Measurements from ENCODE around the gene MRPL28. TPM values are rescaled to one million over a fixed set of nuclear protein-coding genes. Genes with fewer than 3 reads are reported as not detected.
"Not testable (repeated sequence)": the region's sequence is repeated elsewhere in the genome, so short reads cannot be mapped to it uniquely, and the experiment has no call there.

The MRPL28 gene
- total RNA-seq, 2 experiments from 2014 or later: 89.3 to 94.8 TPM

DNA sequence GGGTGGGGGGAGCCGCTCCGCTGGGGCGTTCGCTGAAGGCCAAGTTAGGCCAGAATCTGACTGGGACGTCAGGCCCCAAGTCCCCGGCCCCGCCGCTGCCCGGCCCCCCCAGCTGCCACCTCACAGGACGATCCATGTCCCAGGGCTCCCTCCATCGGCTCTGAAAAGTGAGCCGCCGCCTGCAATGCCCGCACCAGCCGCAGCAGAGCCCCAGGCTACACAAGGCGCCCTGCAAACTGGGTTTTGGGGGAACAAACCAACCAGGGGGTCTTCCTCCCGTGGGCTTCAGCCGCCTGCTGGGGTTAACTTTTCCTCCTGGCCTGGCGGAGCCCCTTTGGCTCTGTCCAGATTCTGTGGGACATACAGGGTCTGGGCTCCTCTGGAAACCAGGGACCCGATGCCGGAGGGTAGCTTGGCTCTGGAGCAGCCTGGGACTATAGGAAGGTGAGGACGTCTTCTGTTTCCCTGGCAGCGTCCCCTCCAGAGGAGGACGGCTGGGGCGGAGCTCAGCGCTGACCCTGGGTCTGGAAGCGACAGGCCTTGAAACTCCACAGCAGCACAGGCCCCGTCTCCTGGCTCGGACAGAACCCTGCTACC lies 27.5 kb upstream of the MRPL28 start:
- Mint-ChIP-seq H3K36me3 (no peaks in the 10 kb centered on the region), H3K27me3 (peaks cover 8% of the 10 kb centered on the region), H3K4me3 (peak overlapping the region; percentile 59), H3K4me1 (peaks cover 9% of the 10 kb centered on the region), H3K9me3 (no peaks in the 10 kb centered on the region), H3K27ac (no peak overlapping the region)
- DNase-seq: peak; percentile 35

DNA sequence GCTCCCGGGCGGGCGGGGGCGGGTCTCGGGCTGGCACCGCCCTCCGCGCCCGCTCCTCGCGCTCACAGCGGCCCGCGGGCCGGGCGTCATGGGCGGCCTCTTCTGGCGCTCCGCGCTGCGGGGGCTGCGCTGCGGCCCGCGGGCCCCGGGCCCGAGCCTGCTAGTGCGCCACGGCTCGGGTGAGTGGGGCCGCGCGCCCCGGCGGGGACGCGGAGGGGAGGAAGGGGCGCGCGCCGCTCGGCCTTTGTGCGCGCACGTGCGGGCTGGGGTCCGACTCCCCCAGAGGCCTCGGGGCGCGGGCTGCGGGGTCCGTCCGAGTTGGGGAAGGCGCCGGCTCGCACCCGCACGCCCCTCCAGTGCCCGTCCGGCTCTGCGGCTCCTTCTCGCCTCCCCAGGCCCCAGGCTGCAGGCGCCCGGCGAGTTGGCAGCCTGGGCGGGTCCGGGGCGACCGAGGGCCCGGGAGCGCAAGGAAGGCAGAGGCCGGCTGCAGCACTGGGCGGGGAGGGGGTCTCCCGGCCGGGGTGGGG lies 26.9 kb upstream of the MRPL28 start, which contains the start of gene NME4:
TSS of gene NME4 (plus strand) at position 65 of the 527 bp plus-strand sequence. CDS start at position 89, 24 bp downstream.
- peaks cover 8% of the 10 kb centered on the region for H3K27me3 Mint-ChIP-seq
- H3K4me1 Mint-ChIP-seq: peaks cover 14% of the 10 kb centered on the region
- DNase-seq: peak; percentile 49

DNA sequence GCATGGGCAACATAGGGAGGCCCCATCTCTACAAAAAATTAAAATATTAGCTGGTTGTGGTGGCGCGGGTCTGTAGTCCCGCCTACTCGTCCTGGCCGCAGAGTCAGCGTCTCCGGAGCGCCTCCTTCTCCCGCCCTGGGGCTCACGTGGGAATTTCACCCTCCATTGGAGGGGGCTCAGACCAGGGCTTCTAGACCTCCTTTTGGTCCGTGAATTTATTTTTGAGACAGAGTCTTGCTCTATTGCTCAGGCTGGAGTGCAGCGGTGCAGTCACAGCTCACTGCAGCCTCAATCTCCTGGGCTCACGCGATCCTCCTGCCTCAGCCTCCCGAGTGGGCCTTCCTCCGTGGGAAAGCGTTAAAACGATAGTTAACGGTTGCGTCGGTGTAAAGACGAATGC lies 26.3 kb upstream of the MRPL28 start:
- Mint-ChIP-seq H3K27me3 (peaks cover 8% of the 10 kb centered on the region), H3K36me3 (peaks cover 3% of the 10 kb centered on the region), H3K4me3 (peak overlapping the region; percentile 81), H3K9me3 (peaks cover 8% of the 10 kb centered on the region), H3K4me1 (peaks cover 19% of the 10 kb centered on the region), H3K27ac (no peak overlapping the region)
- no peak for DNase-seq

More for the DNA sequence above, 26.9 kb upstream of the MRPL28 start, which contains the start of gene NME4:
- H3K4me3 Mint-ChIP-seq: peak within 1 kb of the TSS; percentile 81
- H3K27ac Mint-ChIP-seq: no peak within 1 kb of the TSS
- H3K36me3 Mint-ChIP-seq: peaks cover under 1% of the 10 kb centered on the region
- peaks cover 2% of the 10 kb centered on the region for H3K9me3 Mint-ChIP-seq

DNA sequence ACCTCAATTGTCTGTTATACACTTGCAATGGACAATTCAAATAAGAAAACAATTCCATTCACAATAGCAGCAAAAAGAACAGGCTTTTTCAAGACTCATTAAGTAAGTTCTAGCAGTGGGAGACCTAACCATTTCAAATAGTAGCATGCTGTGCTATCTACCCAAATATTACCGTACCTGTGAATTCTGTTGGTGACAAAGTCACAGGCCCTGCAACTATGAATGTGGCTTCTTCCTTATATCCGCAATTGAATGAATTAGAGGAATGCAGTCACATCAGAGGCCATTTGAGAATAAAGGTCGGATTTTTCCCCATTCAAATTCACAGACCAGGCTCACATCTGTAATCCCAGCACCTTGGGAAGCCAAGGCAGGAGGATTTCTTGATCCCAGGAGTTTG lies 25.9 kb upstream of the MRPL28 start:
- H3K9me3 Mint-ChIP-seq: peaks cover 8% of the 10 kb centered on the region
- H3K4me3 Mint-ChIP-seq: no peak overlapping the region
- no peak overlapping the region for H3K27ac Mint-ChIP-seq
- DNase-seq: no peak
- peaks cover 20% of the 10 kb centered on the region for H3K4me1 Mint-ChIP-seq
- H3K36me3 Mint-ChIP-seq: peaks cover 3% of the 10 kb centered on the region
- peaks cover 8% of the 10 kb centered on the region for H3K27me3 Mint-ChIP-seq

DNA sequence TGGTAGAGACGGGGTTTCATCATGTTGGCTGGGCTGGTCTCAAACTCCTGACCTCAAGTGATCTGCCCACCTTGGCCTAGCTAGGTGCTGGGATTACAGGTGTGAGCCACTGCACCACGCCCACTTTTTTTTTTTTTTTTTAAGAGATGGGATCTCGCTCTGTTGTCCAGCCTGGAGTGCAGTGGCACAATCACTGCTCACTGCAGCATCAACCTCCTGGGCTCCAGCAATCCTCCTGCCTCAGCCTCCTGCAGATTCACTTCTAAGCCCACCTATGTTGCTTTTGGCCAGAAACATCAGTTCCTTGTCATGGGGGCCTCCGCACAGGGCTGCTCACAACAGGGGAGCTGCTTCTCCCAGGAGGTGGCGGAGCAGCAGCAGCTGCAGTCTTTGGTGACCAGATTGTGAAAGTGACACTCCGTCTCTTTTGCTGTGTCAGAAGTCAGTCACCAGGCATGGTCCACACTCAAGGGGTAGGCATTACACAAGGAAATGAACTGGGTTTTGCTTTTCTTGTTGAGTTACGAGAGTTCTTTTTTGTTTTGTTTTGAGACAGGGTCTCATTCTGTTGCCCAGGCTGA lies 22.2 kb upstream of the MRPL28 start:
- Mint-ChIP-seq H3K4me1 (peaks cover 13% of the 10 kb centered on the region), H3K27me3 (peaks cover 8% of the 10 kb centered on the region), H3K36me3 (peaks cover 3% of the 10 kb centered on the region), H3K9me3 (peaks cover 8% of the 10 kb centered on the region), H3K4me3 (peak overlapping the region; percentile 54), H3K27ac (peak overlapping the region; percentile 76)
- no peak for DNase-seq

DNA sequence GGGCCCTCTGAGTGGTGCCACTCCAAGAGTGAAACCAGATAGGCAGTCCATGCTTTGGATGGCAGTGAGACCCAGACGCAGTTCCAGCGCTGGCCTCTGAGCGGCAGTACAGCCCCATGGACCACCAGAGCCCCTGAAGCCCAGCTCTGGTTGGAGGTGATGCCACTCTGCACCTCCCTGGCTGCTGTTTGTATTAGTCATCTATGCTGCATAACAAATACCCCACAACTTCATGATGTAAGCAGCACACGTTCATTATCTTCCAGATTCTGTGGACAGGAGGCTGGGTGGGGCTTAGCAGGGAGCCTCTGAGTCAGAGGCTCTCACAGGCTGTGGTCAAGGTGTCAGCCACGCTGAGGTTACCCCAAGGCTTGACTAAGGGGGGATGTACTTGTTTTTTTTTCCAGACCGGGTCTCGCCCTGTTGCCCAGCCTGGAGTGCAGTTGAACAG lies 21.6 kb upstream of the MRPL28 start:
- peak overlapping the region; percentile 54 for H3K4me3 Mint-ChIP-seq
- H3K9me3 Mint-ChIP-seq: peaks cover 8% of the 10 kb centered on the region
- H3K27me3 Mint-ChIP-seq: peaks cover 8% of the 10 kb centered on the region
- peak; percentile 89 for DNase-seq
- H3K27ac Mint-ChIP-seq: peak overlapping the region; percentile 76
- peaks cover 3% of the 10 kb centered on the region for H3K36me3 Mint-ChIP-seq
- peaks cover 13% of the 10 kb centered on the region for H3K4me1 Mint-ChIP-seq

DNA sequence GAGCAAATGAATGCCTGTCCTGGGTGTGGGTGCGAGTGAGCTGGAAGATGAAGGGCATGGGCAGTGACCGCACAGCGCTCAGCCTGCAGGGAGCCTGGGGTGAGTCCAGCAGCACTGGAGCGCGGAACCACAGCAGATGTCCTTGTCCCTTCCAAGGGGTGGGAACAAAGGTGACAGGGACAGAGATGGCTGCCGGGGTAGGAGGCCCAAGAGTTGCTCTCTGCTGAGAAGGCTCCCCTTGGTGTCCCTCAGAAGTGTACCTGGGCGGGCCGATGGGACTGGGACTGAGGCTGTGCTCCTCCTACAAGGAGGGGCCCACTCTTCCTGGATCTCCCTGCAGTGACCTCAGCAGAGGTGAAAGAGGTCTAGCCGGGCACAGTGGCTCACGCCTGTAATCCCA lies 19.0 kb upstream of the MRPL28 start:
- no peaks in the 10 kb centered on the region for H3K27me3 Mint-ChIP-seq
- DNase-seq: no peak
- H3K27ac Mint-ChIP-seq: no peak overlapping the region
- peaks cover 8% of the 10 kb centered on the region for H3K9me3 Mint-ChIP-seq
- peaks cover 12% of the 10 kb centered on the region for H3K4me1 Mint-ChIP-seq
- H3K36me3 Mint-ChIP-seq: peaks cover 3% of the 10 kb centered on the region
- H3K4me3 Mint-ChIP-seq: no peak overlapping the region

DNA sequence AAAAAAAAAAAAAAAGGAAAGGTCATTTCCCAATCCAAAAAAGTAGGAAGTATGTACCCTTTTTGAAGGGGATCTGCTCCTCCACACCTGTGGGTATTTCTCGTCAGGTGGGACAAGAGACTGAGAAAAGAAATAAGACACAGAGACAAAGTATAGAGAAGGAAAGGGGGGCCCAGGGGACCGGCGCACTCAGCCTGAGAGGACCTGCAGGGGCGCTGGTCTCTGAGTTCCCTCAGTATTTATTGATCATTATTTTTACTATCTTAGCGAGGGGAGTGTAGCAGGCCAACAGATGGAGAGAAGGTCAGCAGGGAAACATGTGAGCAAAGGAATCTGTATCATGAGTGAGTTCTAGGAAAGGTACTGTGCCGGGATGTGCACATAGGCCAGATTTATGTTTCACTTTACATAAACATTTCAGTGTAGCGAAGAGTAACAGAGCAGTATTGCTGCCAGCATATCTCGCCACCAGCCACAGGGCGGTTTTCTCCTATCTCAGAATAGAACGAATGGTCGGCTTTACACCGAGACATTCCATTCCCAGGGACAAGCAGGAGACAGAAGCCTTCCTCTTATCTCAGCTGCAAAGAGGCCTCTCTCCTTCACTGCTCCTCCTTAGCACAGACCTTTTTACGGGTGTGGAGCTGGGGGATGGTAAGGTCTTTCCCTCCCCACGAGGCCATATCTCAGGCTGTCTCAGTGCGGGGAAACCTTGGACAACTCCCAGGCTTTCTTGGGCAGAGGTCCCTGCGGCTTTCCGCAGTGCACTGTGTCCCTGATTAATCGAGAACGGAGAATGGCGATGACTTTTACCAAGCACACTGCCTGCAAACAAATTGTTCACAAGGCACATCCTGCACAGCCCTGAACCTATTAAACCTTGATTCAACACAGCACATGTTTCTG lies 17.7 kb upstream of the MRPL28 start:
- H3K36me3 Mint-ChIP-seq, H3K9me3 Mint-ChIP-seq, H3K27ac Mint-ChIP-seq: not testable (repeated sequence)

DNA sequence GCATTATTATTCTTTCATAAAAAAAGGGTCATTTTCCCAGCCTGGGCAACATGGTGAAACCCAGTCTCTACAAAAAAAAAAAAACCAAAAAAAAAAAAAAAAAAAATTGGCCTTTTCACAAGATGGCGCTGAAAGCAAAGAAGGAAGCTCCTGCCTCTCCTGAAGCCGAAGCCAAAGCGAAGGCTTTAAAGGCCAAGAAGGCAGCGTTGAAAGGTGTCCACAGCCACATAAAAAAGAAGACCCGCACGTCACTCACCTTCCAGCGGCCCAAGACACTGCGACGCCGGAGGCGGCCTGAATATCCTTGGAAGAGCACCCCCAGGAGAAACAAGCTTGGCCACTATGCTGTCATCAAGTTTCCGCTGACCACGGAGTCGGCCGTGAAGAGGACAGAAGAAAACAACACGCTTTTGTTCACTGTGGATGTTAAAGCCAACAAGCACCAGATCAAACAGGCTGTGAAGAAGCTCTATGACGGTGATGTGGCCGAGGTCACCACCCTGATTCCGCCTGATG lies 16.4 kb upstream of the MRPL28 start:
- H3K4me3 Mint-ChIP-seq: no peak overlapping the region
- H3K9me3 Mint-ChIP-seq: peaks cover under 1% of the 10 kb centered on the region
- H3K36me3 Mint-ChIP-seq: no peaks in the 10 kb centered on the region
- no peak overlapping the region for H3K27ac Mint-ChIP-seq
- no peak for DNase-seq
- H3K27me3 Mint-ChIP-seq: no peaks in the 10 kb centered on the region
- H3K4me1 Mint-ChIP-seq: peaks cover 15% of the 10 kb centered on the region

More for the DNA sequence above, 17.7 kb upstream of the MRPL28 start:
- not testable (repeated sequence) for H3K4me3 Mint-ChIP-seq, H3K27me3 Mint-ChIP-seq, DNase-seq
- peaks cover 19% of the 10 kb centered on the region for H3K4me1 Mint-ChIP-seq

DNA sequence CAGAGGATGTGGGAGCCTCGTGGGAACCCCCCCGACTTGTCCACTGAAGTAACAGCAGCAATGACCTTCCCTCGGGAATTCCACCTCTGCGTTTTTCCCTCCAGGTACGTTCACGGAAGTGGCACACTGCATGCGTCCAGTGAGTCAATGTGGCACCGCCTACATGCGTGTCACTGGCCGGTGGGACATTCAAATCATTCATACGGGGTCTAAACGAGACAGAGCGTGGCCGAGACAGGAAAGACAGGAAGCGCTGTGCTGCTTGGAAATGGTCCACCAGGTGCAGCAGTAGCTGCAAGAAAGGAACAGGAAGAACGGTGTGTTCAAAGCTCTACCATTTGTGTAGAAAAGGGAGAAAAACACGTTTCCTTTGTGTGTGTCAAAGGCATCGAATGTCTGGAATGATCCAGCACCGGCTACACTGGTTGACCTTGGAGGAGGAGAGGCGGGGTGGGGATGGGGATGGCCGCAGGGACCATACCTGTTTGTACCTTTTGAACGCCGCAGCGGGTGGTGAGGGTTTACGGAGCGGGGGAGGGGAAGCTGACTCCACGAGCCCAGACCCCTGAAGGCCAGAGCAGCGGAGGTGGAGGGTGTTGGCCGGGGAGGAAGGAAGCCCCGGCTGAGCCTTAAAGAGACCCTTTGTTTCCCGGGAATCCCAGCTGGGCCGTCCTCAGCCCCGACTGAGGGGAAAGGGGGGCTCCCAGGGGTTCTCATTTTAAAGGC lies 13.2 kb upstream of the MRPL28 start:
- no peaks in the 10 kb centered on the region for H3K27me3 Mint-ChIP-seq
- H3K4me3 Mint-ChIP-seq: peak overlapping the region; percentile 80
- DNase-seq: peak; percentile 68
- no peaks in the 10 kb centered on the region for H3K36me3 Mint-ChIP-seq
- peaks cover 20% of the 10 kb centered on the region for H3K4me1 Mint-ChIP-seq
- H3K27ac Mint-ChIP-seq: peak overlapping the region; percentile 68
- H3K9me3 Mint-ChIP-seq: no peaks in the 10 kb centered on the region

DNA sequence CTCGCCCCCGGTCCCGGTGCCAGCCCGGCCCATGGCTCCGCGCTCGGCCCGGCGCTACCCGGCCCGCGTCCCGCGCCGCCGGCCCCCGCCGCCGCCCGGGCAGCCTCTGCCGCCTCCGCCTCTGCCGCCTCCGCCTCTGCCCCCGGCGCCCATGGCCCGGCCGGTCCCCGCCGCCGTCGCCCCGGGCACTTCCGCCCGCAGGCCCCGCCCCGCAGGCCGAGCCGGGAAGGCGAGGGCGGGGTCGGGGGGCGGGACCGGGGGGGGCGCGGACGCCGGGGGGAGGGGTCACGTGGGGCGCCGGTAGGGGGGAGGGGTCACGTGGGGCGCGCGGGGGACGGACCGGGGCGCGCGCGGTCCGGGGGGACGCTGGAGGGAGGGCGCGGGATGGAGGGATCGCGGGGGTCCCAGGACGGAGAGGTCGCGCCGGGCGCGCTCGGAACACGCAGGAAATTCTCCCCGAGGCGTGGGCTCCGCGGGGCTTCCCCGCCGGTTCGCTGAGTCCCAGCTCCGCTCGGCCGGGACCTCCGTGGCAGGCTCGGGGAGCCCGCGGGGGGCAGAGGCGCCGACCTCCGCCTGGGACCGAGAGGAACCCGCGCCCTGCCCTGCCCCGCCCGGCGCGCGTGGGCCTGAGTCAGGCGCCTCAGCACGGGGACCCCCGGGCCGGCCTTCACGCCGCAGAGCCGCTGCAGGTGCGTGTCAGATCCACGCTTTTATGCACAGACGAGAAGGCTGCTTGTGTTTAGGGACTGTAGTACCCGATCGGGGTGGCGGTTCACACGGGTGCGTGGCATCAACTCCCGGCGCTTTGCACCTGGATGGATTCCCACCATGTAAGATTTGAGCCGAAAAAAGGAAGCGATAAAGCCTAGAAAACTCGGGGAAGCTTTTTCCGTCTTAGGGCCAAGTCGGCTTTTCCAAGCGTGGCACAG lies 11.7 kb upstream of the MRPL28 start, which contains the start of gene PGAP6:
TSS of gene PGAP6 (minus strand) at position 190 of the 929 bp plus-strand sequence. CDS start at position 33, 157 bp downstream.
- Mint-ChIP-seq H3K4me1 (peaks cover 20% of the 10 kb centered on the region), H3K27ac (no peak within 1 kb of the TSS), H3K36me3 (peaks cover under 1% of the 10 kb centered on the region), H3K9me3 (no peaks in the 10 kb centered on the region), H3K27me3 (no peaks in the 10 kb centered on the region), H3K4me3 (peak within 1 kb of the TSS; percentile 80)
- peak; percentile 77 for DNase-seq

DNA sequence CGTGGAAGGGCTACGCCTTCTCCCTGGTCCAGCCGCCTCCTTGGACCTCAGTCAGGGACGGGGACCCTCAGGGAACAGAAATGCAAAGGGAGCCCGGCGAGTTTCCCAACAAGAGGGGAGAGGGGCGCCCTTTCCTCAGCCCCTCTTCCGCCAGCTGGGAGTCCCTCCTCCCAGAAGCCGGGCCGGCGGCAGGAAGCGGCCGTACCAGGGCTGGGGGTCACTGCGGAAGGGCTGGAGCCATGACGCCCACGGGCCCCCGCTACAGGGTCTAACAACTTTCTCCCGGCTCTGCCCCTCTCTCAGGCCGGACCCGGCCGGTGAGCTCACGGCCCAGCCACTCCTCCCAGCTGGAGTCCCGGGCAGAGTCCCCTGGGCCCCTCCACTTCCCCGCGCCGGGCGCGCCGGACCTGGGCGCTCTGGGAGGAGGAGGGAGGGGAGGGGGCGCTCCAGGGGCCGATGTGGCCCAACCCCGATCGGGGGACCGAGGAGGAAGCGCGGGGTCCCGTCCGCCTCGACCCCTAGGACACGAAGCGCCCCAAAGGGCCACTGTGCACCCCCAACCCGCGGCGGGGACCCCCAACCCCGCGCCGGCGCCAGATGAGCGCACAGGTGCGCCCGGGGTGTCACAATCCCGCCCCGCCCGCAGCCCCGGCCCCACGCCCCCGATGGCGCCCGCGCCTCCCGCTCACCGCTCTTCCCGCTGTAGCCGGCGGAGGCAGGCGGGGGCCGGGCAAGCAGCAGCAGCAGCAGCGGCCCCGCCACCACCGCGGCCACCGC lies 10.9 kb upstream of the MRPL28 start:
- Mint-ChIP-seq H3K4me3 (peak overlapping the region; percentile 77), H3K9me3 (no peaks in the 10 kb centered on the region), H3K27ac (no peak overlapping the region), H3K36me3 (peaks cover 2% of the 10 kb centered on the region), H3K4me1 (peaks cover 19% of the 10 kb centered on the region), H3K27me3 (no peaks in the 10 kb centered on the region)
- DNase-seq: no peak

DNA sequence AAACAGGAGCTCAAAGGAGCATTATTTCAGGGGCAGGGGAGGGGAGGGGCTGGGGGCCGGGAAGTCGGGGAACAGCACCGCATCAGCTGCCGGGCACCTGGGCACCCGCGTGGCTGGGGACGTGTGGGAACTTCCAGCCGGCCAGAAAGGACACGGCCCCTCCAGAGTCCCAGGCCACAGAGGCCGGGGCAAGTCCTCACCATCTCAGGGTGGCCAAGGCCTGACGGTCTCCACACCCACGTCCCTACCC lies 10.3 kb upstream of the MRPL28 start:
- H3K27ac Mint-ChIP-seq: no peak overlapping the region
- H3K4me3 Mint-ChIP-seq: peak overlapping the region; percentile 77
- DNase-seq: no peak
- H3K27me3 Mint-ChIP-seq: no peaks in the 10 kb centered on the region
- H3K36me3 Mint-ChIP-seq: peaks cover 2% of the 10 kb centered on the region
- no peaks in the 10 kb centered on the region for H3K9me3 Mint-ChIP-seq
- peaks cover 18% of the 10 kb centered on the region for H3K4me1 Mint-ChIP-seq

All from activated naive CD8-positive, alpha-beta T cell treated with anti-CD3 and anti-CD28 coated beads for 36 hours (primary cell).